Mesothelial cell of epicardium (in vitro differentiated cells): ENCODE data around the gene SHISA9. TPM values are rescaled to one million over a fixed set of nuclear protein-coding genes. Genes with fewer than 3 reads are reported as not detected.
A peak's percentile ranks its signal among the peaks of the same experiment; 100 is the strongest.

Experiments
- DNase-seq, 2 experiments: peaks; one replicate each; pipeline ENCODE4 v3.0.0; 2021; ENCODE audit warnings: low spot score in 2 of 2; ENCODE audit not compliant: unreplicated experiment in 2 of 2
- H3K27ac Mint-ChIP-seq: 2 replicates; pipeline ENCODE4 v1.8.0; 2021; ENCODE audit warnings: mixed read lengths
- H3K27me3 Mint-ChIP-seq: 2 replicates; pipeline ENCODE4 v1.8.0; 2021; ENCODE audit warnings: low read depth, mixed read lengths
- H3K36me3 Mint-ChIP-seq: 2 replicates; pipeline ENCODE4 v1.8.0; 2021; ENCODE audit warnings: mixed read lengths
- H3K4me1 Mint-ChIP-seq: 2 replicates; pipeline ENCODE4 v1.8.0; 2021; ENCODE audit warnings: mixed read lengths
- H3K4me3 Mint-ChIP-seq: 2 replicates; pipeline ENCODE4 v1.8.0; 2021; ENCODE audit warnings: mild to moderate bottlenecking, moderate library complexity, mixed read lengths
- H3K9me3 Mint-ChIP-seq: 2 replicates; pipeline ENCODE4 v1.8.0; 2021; ENCODE audit warnings: mixed read lengths
- CTCF ChIP-seq: fragments of 200-600 bp; sonication (generic); IDR thresholded peaks from one replicate; pipeline ENCODE4 v1.5.0; 2021; ENCODE audit warnings: antibody characterized with exemption; ENCODE audit not compliant: unreplicated experiment
- total RNA-seq: library from RNA; stranded (reverse); gene quantifications from 3 replicates; pipeline ENCODE4 v1.2.1, GENCODE V29; 2021

The SHISA9 gene
- total RNA-seq, 1 donor from 2014 or later: 0.04 TPM

DNA sequence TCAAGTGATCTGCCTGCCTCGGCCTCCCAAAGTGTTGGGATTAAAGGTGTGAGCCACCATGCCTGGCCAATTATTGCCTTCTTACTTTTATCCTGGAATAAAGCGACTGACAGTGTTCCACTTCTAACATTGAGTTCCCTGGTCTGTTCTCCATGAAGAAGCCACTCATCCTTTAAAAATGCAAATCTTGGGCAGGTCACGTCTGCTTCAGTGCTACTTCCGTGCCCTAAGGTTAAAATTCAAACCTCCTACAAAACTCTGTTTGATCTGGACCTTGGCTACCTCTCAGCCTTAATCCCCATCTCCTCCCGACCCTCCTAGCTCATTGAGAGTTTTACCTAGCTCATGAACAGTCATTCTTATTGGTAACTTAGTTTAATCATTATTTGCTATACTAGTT lies 9.6 kb upstream of the SHISA9 start:
- DNase-seq: no peak
- H3K36me3 Mint-ChIP-seq: no peaks in the 10 kb centered on the region
- H3K4me1 Mint-ChIP-seq: no peaks in the 10 kb centered on the region
- H3K27me3 Mint-ChIP-seq: peaks cover 43% of the 10 kb centered on the region
- peaks cover 3% of the 10 kb centered on the region for H3K9me3 Mint-ChIP-seq
- no peak for TF ChIP-seq CTCF
- H3K4me3 Mint-ChIP-seq: no peak overlapping the region
- H3K27ac Mint-ChIP-seq: no peak overlapping the region

DNA sequence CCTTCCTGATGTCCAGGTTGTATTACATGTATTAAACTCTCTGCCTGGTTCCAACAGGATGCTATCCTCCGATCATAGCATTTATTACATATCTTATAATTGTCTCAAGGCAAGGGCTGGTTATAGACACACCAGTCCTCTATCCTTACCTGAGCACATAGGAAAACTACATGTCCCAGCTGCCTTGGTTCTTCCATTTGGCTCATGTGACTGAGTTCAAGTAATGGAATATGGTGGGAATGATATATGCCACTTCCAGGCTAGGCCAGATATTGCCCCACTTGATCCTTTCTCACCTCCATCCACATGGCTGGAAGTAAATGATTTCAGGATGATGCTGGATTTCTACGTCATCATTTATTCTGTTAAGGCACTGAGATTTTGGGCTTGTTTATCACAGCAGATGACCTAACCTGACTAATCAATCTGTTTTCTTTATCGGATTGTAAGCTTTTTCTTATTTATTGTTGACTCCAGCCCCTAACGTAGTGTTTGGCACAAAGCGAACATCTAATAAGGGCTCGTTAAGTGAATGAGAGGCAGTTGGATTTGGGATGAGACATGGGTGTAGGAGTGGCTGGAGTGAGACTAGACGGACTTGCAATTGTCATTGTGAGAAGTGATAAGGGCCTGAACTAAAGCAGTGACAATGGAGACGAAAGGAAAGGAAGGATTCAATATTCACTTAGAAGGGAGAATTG lies 8.2 kb upstream of the SHISA9 start:
- no peak for TF ChIP-seq CTCF
- H3K27ac Mint-ChIP-seq: no peak overlapping the region
- DNase-seq: no peak
- peaks cover 3% of the 10 kb centered on the region for H3K9me3 Mint-ChIP-seq
- no peaks in the 10 kb centered on the region for H3K36me3 Mint-ChIP-seq
- H3K27me3 Mint-ChIP-seq: peaks cover 53% of the 10 kb centered on the region
- no peaks in the 10 kb centered on the region for H3K4me1 Mint-ChIP-seq
- H3K4me3 Mint-ChIP-seq: no peak overlapping the region

DNA sequence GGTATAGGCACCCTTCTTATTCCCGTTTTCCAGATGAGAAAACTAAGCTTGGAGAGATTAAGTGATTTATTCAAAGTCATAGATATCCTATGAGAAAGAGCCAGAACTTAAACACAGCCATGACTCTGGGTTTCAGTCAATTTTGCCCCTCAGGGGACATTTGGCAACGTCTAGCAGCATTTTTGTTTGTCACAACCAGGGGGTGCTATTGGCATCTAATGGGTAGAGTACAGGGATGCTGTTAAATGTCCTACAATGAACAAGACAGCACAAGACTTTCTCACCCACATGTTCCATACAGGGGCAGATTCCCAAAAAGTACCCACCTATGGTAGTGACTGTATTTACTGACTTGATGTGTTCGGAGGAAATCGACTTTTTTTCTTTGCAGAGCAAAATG lies 4.8 kb upstream of the SHISA9 start:
- DNase-seq: no peak
- Mint-ChIP-seq H3K9me3 (peaks cover 3% of the 10 kb centered on the region), H3K4me3 (no peak overlapping the region), H3K27ac (no peak overlapping the region), H3K36me3 (no peaks in the 10 kb centered on the region), H3K27me3 (peaks cover 75% of the 10 kb centered on the region), H3K4me1 (no peaks in the 10 kb centered on the region)
- TF ChIP-seq CTCF: peak; percentile 51

DNA sequence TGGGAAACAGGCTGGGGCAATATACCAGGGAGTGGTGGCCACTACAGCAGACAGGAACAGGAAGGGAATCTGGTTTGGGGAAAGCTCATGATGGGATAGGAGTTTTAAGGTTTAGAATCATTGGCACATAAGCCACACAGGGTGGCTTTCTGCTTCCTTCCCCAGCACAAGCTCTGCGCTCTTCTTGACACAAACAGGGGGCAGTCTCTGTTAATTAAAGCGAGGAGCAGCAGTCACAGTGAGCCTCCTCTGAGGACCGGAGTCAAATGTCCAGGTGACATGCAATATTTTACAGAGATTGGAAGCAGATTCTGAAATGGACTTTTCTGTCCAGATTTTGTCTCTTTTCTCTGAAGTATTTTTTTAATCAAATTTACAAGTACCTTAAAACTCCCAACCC lies 2.8 kb upstream of the SHISA9 start:
- H3K27me3 Mint-ChIP-seq: peaks cover 79% of the 10 kb centered on the region
- H3K4me3 Mint-ChIP-seq: no peak overlapping the region
- H3K27ac Mint-ChIP-seq: no peak overlapping the region
- peaks cover 3% of the 10 kb centered on the region for H3K9me3 Mint-ChIP-seq
- no peak for TF ChIP-seq CTCF
- H3K36me3 Mint-ChIP-seq: no peaks in the 10 kb centered on the region
- peaks cover 2% of the 10 kb centered on the region for H3K4me1 Mint-ChIP-seq
- DNase-seq: no peak

- H3K27ac Mint-ChIP-seq: no peak overlapping the region
- no peak overlapping the region for H3K4me3 Mint-ChIP-seq
- peaks cover 84% of the 10 kb centered on the region for H3K27me3 Mint-ChIP-seq
- no peaks in the 10 kb centered on the region for H3K36me3 Mint-ChIP-seq
- no peak for TF ChIP-seq CTCF
- H3K4me1 Mint-ChIP-seq: peaks cover 2% of the 10 kb centered on the region
- DNase-seq: no peak
- H3K9me3 Mint-ChIP-seq: peaks cover 2% of the 10 kb centered on the region
Measured at GRCh38 chr16:12899529-12900143, 1.8 kb upstream of the SHISA9 start.
